Esophagus muscularis mucosa (tissue), 4 donors: ENCODE results near the gene ETV3.

Source experiments
- EP300 ChIP-seq: sonication (generic); formaldehyde crosslinking; IDR thresholded peaks from one replicate; pipeline ENCODE4 v1.6.1; 2017; ENCODE audit warnings: antibody characterized with exemption
- POLR2A ChIP-seq: fragments of 450-650 bp; IDR thresholded peaks from one replicate; pipeline ENCODE4 v1.6.1; 2017; ENCODE audit warnings: antibody characterized with exemption, moderate library complexity, mild to moderate bottlenecking, low read depth
- TF ChIP-seq, protein P1 (sequence below), 3 experiments: fragments of 200-600 bp in 2 of 3; fragments of 450-650 bp in 1 of 3; sonication (generic) in 2 of 3; IDR thresholded peaks; one replicate each; pipeline ENCODE4 v1.5.1; 2017 to 2019; ENCODE audit warnings: antibody characterized with exemption in 3 of 3, mild to moderate bottlenecking in 2 of 3, moderate library complexity in 1 of 3

DNA sequence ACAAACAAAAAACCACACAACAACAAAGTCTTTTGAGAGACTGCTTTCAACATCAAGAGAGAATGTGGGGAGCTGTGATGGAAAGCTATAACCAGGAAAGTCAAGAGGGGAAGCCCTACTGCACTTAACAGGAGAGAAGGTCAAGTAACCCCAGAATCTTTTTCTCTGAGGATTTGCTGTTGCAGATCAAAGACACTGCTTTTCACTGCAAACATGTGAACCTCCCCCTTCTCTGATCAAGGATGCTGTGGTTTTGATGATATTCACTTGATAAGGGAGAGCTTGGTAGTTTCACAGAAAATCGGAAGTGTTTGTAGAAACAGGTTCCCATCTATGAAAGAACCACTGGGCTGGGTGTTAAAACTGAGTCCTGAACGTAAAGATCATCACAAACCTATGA is 4.8 kb downstream of the ETV3 start:
- TF ChIP-seq, protein P1, sequence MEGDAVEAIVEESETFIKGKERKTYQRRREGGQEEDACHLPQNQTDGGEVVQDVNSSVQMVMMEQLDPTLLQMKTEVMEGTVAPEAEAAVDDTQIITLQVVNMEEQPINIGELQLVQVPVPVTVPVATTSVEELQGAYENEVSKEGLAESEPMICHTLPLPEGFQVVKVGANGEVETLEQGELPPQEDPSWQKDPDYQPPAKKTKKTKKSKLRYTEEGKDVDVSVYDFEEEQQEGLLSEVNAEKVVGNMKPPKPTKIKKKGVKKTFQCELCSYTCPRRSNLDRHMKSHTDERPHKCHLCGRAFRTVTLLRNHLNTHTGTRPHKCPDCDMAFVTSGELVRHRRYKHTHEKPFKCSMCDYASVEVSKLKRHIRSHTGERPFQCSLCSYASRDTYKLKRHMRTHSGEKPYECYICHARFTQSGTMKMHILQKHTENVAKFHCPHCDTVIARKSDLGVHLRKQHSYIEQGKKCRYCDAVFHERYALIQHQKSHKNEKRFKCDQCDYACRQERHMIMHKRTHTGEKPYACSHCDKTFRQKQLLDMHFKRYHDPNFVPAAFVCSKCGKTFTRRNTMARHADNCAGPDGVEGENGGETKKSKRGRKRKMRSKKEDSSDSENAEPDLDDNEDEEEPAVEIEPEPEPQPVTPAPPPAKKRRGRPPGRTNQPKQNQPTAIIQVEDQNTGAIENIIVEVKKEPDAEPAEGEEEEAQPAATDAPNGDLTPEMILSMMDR (IDR thresholded peaks at IDR 0.05), result no peak
- TF ChIP-seq POLR2A (no peak), EP300 (no peak)
